HG03575 (cell line): ENCODE data around the gene APBB1.

Source experiments
- ATAC-seq: cut with Tn5 transposase; IDR thresholded peaks from one replicate; pipeline ENCODE4 v1.9.1; 2021; ENCODE audit not compliant: unreplicated experiment, insufficient number of reproducible peaks, low FRiP score; ENCODE audit errors: extremely low read depth

The APBB1 gene

GRCh38 chr11:6419009-6419631 is at the start of gene APBB1:
TSS of gene APBB1 (minus strand) at chr11:6419094. CDS start at chr11:6411347, 7,747 bp downstream.
- no peak for ATAC-seq

GRCh38 chr11:6459099-6459450 is 40.2 kb upstream of the APBB1 start:
- no peak for ATAC-seq

- no peak for ATAC-seq
These were observed 39.6 kb upstream of the APBB1 start for GRCh38 chr11:6458352-6459098.

GRCh38 chr11:6457581-6458320 is 38.9 kb upstream of the APBB1 start:
- no peak for ATAC-seq

- no peak for ATAC-seq
These were observed 37.6 kb upstream of the APBB1 start for GRCh38 chr11:6456361-6457073.

GRCh38 chr11:6455070-6455469 is 36.2 kb upstream of the APBB1 start:
- no peak for ATAC-seq

GRCh38 chr11:6453152-6453551 is 34.3 kb upstream of the APBB1 start:
- ATAC-seq, result no peak

- ATAC-seq, result no peak
These were observed 33.3 kb upstream of the APBB1 start for GRCh38 chr11:6452219-6452618.

GRCh38 chr11:6448574-6448973 is 29.7 kb upstream of the APBB1 start:
- ATAC-seq, result no peak

- ATAC-seq, result no peak
These were observed 24.5 kb upstream of the APBB1 start for GRCh38 chr11:6443269-6444003.

- ATAC-seq, result no peak
These were observed 23.5 kb upstream of the APBB1 start for GRCh38 chr11:6442441-6442840.

- no peak for ATAC-seq
These were observed 22.0 kb upstream of the APBB1 start, which contains the start of gene HPX for GRCh38 chr11:6440906-6441358. TSS of gene HPX (minus strand) at chr11:6440987. CDS start at chr11:6440963, 24 bp downstream.

GRCh38 chr11:6438979-6439571 is 20.2 kb upstream of the APBB1 start:
- ATAC-seq, result no peak

- ATAC-seq, result no peak
These were observed 19.1 kb upstream of the APBB1 start for GRCh38 chr11:6437993-6438392.

GRCh38 chr11:6437423-6437822 is 18.5 kb upstream of the APBB1 start:
- no peak for ATAC-seq

- no peak for ATAC-seq
These were observed 15.2 kb upstream of the APBB1 start for GRCh38 chr11:6433998-6434660.

- no peak for ATAC-seq
These were observed 13.0 kb upstream of the APBB1 start for GRCh38 chr11:6431861-6432260.

GRCh38 chr11:6427516-6427915 is 8.6 kb upstream of the APBB1 start:
- ATAC-seq, result no peak
